HT-29 (cell line): ENCODE data around the gene STX1B. TPM values are rescaled to one million over a fixed set of nuclear protein-coding genes. Genes with fewer than 3 reads are reported as not detected.
"Not testable (repeated sequence)": the region's sequence is repeated elsewhere in the genome, so short reads cannot be mapped to it uniquely, and the experiment has no call there.

Experiments
- DNase-seq: peaks from one replicate; pipeline ENCODE4 v3.0.0-alpha.2; 2015; ENCODE audit warnings: low spot score
- total RNA-seq: library from RNA; depleted of rRNA; stranded (reverse); fragments of >200 nt; shearing (Covaris generic); gene quantifications from 2 replicates; pipeline ENCODE4 v1.2.3, GENCODE V29; 2014; rRNA removed

Gene STX1B
- total RNA-seq: not detected in 2 replicates

DNA sequence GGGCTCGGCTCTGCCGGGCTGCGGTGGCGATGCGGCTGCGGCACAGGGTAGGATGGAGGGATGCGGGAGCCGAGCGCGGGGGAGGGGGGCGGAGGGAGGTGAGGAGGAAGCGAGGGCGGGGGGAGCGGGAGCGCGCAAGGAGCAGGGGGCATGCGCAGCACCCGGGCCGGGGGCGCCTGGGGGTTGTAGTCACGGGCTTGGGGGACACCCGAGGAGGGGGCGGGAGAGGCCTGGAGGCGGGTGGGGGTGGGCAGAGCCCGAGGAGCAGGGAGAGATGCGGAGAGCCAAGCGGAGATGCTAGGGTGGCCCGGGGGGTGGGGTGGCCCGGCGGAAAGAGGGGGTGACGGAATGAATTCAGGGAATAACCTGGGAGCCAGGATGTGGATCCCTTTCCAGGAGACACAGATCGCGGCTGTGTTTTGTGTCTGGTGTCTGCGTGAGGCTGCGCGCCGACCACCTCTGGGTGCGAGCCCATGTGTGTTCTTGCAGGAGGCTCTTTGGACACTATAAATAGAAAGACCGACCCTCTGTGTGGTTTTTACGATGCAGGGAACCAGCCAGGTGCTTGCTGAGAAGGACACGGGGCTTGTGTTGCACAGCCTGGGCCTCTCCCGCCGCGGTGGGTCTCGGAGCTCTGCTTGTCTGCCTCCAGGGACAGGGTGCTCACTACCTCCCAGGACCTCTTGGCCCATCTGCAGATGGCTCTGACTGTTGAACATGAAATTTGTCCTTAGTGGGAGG is at the start of gene STX1B:
Gene STX1B (minus strand): TSS at position 54 of the 741 bp plus-strand sequence. CDS start 242 bp downstream, outside the sequence.
- DNase-seq: no peak

DNA sequence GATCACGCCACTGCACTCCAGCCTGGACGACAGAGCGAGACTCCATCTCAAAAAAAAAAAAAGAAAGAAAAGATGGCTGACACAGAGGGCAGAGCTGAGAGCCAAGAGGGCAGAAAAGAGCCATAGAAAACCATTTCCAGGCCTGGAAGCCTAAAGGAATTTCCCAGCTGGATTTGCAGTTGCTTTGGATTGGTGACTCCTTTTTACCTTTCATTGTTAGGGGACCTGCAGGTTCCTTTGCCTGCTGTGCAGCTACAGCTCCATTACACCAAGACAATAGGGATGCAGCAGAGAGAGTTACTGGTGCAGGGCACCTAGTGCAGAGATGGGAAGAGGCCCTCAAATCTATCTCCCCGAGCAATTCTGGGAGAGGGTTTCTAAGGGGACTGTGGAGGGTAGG is 45.2 kb upstream of the STX1B start:
- DNase-seq: no peak

- peak; percentile 15 for DNase-seq
Observed at GRCh38 chr16:31052114-31052513, 41.7 kb upstream of the STX1B start.

- DNase-seq: no peak
Observed at GRCh38 chr16:31050280-31051030, 40.0 kb upstream of the STX1B start.

- no peak for DNase-seq
Observed at GRCh38 chr16:31043898-31044481, 33.6 kb upstream of the STX1B start.

DNA sequence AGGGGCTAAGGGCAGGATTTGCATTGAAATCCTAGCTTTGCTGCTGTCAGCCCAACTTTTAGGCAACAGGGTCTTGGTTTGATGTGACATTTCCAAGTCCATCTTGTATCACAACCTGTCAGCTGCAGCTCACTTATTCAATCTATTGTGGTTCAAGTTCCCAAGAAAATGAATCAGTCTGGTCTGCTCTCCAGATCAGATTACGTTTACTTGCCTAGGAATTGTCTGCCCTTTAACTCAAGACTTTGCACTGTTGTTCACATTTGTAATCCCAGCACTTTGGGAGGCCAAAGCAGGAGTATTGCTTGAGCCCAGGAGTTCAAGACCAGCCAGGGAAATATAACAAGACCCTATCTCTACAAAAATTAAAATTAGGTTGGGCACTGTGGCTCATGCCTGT is 32.9 kb upstream of the STX1B start:
- no peak for DNase-seq

GRCh38 chr16:31042866-31043265 is 32.4 kb upstream of the STX1B start:
- no peak for DNase-seq

DNA sequence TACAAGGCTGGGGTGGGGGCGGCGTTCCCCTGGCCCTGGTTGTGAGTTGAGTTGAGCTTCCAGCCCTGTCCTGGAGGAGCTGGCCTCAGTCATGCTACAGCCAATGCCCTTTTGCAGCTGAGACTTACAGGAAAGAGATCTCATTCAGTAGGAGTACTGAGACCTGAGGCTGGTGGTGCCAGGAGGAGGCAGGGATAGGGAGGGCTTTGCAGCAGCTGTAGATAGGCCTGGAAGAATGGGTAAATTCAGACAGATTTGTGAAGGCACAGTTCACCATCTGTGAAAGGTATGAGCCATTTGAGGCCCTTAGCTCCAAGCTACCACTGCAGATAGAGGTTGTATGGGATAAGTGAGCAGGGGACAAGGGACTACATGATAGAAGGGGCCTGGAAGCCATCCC is 28.6 kb upstream of the STX1B start:
- no peak for DNase-seq

DNA sequence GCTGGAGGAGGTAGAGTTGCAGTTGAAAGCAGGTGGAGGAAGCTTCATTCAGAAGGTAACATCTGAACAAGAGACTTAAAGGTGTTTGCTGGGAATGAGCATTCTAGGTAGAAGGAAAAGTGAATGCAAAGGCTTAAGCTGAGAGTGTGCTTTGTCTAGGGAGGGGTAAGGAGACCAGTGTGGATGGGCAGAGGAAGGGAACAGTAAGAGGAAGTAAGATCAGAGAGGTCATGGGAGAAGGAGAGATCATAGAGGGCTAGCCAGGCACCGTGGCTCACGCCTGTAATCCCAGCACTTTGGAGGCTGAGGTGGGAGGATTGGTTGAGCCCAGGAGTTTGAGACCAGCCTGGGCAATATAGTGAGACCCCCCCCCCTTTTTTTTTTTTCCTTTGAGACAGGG is 26.3 kb upstream of the STX1B start:
- DNase-seq: no peak

DNA sequence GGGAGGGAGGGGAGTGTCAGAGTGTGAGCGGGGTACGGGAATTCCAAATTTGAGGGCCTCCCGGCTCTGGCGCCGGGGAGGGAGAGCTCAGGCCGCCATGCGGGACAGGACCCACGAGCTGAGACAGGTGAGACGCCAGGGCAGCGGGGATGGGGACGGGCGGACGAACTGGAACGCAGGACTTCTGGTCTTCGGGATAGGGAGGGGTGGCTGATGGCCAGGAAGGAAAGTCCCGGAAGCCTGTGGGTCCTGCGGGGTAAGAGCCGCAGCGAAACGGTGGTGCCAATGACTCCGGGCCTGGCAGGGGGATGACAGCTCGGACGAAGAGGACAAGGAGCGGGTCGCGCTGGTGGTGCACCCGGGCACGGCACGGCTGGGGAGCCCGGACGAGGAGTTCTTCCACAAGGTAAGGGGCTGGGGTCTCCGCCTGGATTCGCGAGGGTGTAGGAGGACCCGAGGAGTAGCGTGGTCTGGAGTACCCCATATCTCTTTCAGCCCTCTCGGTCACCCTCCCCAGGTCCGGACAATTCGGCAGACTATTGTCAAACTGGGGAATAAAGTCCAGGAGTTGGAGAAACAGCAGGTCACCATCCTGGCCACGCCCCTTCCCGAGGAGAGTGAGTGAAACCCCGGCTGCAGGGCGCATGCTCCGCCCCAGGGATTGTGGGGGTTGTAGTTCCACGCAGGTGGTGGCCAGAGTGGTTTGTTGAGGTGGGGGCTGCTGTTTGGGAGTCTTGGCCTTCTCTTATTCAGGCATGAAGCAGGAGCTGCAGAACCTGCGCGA is 23.5 kb upstream of the STX1B start:
- peak; percentile 84 for DNase-seq

GRCh38 chr16:31032736-31033708 is 22.6 kb upstream of the STX1B start, which contains the start of gene STX4:
STX4 (plus strand) TSS chr16:31033558; CDS start chr16:31033806, 248 bp downstream.
- DNase-seq: peak; percentile 92

- DNase-seq: no peak
Observed at GRCh38 chr16:31031276-31031675, 20.8 kb upstream of the STX1B start.

GRCh38 chr16:31029272-31029671 is 18.8 kb upstream of the STX1B start:
- DNase-seq: no peak

DNA sequence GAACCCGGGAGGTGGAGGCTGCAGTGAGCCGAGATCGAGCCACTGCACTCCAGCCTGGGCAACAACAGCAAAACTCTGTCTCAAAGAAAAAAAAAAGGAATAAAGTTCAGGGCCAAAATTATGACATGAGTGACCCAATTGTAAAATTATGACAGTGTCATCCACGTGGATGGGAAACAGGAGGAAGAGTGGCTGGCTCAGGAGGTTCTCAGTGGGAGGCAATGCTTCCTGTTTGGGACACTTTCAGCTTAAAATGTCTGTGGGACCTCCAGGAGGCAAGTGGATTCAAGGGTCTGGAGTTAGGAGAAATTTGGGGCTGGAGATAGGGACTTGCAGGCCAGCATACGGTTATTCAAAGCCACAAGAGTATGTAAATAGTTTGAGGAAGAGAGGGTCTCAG is 14.9 kb upstream of the STX1B start:
- no peak for DNase-seq

DNA sequence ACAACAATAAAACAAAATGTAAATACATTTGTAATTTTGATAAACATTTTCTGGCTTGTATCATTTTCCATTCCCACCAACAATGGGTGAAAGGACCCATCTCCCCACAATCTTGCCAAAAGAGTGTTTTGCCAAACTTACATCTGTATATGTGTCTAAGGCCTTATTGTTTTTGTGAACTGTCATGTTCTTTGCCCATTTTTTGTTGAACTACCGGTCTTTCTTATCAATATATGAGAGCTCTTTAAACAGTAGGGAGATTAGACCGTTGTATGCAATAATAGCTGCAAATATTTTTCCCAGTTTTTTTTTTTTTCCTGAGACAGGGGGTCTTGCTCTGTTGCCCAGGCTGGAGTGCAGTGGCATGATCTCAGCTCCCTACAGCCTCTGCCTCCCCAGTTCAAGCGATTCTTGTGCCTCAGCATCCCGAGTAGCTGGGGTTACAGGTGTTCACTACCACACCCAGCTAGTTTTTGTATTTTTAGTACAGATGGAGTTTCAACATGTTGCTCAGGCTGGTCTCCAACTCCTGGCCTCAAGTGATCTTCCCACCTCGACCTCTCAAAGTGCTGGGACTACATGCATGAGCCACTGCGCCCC is 13.3 kb upstream of the STX1B start:
- no peak for DNase-seq

- no peak for DNase-seq
Observed at GRCh38 chr16:31023252-31023602, 12.8 kb upstream of the STX1B start.

- DNase-seq: no peak
Observed at GRCh38 chr16:31022544-31023251, 12.3 kb upstream of the STX1B start.

DNA sequence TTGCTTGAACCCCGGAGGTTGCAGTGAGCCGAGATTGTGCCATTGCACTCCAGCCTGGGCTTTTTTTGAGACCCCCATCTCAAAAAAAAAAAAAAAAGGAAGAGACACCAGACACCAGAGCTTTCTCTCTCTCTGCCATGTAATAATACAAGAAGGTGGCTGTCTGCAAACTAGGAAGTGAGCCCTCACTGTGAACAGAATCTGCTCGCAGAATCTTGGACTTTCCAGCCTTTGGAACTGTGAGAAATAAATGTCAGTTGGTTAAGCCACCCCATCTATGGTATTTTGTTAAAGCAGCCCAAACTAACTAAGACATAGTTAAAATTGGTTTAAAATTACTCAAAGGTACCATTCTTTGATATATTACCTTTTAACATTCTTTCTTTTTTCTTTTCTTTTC is 10.1 kb upstream of the STX1B start:
- no peak for DNase-seq

GRCh38 chr16:31017756-31018155 is 7.3 kb upstream of the STX1B start:
- DNase-seq: not testable (repeated sequence)

- no peak for DNase-seq
Observed at GRCh38 chr16:31016018-31016417, 5.6 kb upstream of the STX1B start.
